Measurements from ENCODE around the gene VDR. TPM values are rescaled to one million over a fixed set of nuclear protein-coding genes. Genes with fewer than 3 reads are reported as not detected.

The VDR gene
- total RNA-seq (2022; extraction: Qiagen RNA extraction) = 2.1 to 3.2 TPM (median 2.9 TPM) in 5 replicates

DNA sequence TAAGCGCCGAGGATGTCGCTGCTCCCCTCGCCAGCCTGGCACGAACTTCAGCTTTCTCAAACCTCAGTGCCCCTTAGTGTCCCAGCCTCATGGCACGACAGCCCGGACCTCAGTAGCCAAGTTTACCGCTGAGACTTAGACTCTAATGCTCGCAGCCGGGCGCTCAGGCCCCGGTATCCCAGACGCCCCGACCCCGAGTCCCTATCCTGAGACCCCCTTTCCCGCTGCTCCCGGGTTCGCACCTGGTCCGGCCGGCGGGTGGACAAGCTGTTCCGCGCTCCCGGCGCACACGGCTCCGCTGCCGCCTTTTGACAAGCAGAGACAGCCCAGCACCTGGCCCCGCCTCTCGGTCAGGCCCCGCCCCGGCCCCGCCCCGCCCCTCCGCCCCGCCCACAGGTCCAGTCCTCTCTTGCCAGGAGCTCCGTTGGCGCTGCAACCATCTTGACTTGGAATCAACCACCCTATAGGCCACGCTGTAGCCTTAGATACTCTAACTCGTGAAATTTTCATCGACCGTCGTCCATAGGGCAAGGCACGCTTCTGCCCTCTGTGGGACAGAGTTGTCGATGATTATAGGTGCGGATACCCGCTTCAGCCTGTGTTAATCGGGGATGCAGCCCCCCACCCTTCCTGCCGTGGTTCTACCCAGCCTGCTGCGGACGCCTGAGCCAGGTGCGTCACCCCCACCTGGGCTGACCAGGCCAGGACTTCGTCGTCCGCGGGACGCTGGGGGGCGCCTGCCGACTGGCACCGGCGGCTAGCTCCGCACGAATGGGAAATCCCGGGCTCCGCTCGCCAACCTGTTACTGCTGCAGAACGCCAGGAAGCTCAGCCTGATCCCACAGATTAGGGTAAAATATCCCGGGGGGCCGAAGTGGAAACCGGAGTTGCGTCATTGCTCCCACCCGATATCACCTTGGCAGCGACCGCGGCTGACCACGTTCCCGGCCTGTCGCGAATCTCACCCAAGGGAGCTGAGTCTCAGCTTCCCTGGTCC, at the start of gene VDR:
TSS of gene VDR (minus strand) at position 282 of the 997 bp plus-strand sequence. CDS start 25,881 bp downstream, outside the sequence.

GRCh38 chr12:47819896-47820630, 84.7 kb downstream of the VDR start, which contains the start of gene HDAC7:
Gene HDAC7, minus strand, starts transcription at chr12:47819903. Its CDS starts 118 bp downstream, at chr12:47819785.

Other genes with a start within 250 kb of the VDR start
- 33.1 to 48.7 TPM (median 44.1 TPM) in 5 replicates for gene RPAP3, start 199.0 kb downstream of the VDR start, total RNA-seq (2022; extraction: Qiagen RNA extraction)
- not detected in 5 replicates for gene ENDOU, start 179.5 kb downstream of the VDR start, total RNA-seq (2022; extraction: Qiagen RNA extraction)
- 0.40 to 0.65 TPM (median 0.45 TPM) in 5 replicates for gene RAPGEF3, start 146.1 kb downstream of the VDR start, total RNA-seq (2022; extraction: Qiagen RNA extraction)
- gene SLC48A1, start 131.8 kb downstream of the VDR start, total RNA-seq (2022; extraction: Qiagen RNA extraction) = 20.5 to 29.4 TPM (median 25.2 TPM) in 5 replicates
- 50.9 to 66.1 TPM (median 63.9 TPM) in 5 replicates for gene HDAC7, start 85.1 kb downstream of the VDR start, total RNA-seq (2022; extraction: Qiagen RNA extraction)
- 119 to 142 TPM (median 127 TPM) in 5 replicates for gene TMEM106C, start 58.6 kb upstream of the VDR start, total RNA-seq (2022; extraction: Qiagen RNA extraction)
- gene COL2A1, start 99.5 kb upstream of the VDR start, total RNA-seq (2022; extraction: Qiagen RNA extraction) = 0.07 to 0.15 TPM (median 0.10 TPM) in 4 of 5 replicates, not detected in the other
- 10.2 to 12.2 TPM (median 12.0 TPM) in 5 replicates for gene SENP1, start 201.1 kb upstream of the VDR start, total RNA-seq (2022; extraction: Qiagen RNA extraction)
- 22.6 to 28.5 TPM (median 24.9 TPM) in 5 replicates for gene PFKM, start 214.4 kb upstream of the VDR start, total RNA-seq (2022; extraction: Qiagen RNA extraction)

Measured in A549 treated with Mapracorat at 1 μM for 4 hours (cell line).